Measurements from ENCODE around the gene TBR1.

DNA sequence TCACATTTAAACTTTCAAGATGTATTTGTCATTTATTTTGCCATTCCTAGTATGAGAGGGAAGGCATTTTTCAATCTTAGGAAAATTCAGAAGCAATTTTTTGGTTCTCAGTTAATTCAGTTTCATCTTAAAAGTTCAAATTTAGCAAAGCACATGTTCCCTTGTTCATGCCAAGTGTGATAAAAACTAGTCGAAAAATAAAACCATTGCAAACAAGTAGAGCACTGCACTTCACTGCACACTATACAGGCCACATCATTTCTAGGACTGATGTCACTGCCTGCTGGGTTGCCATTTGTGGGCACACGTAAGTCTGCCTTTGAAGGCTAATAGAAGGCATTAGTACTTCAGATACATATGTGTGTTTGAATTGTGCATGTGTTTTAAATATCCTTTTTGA, 14.3 kb downstream of the TBR1 start:
- TF ChIP-seq, protein P1, sequence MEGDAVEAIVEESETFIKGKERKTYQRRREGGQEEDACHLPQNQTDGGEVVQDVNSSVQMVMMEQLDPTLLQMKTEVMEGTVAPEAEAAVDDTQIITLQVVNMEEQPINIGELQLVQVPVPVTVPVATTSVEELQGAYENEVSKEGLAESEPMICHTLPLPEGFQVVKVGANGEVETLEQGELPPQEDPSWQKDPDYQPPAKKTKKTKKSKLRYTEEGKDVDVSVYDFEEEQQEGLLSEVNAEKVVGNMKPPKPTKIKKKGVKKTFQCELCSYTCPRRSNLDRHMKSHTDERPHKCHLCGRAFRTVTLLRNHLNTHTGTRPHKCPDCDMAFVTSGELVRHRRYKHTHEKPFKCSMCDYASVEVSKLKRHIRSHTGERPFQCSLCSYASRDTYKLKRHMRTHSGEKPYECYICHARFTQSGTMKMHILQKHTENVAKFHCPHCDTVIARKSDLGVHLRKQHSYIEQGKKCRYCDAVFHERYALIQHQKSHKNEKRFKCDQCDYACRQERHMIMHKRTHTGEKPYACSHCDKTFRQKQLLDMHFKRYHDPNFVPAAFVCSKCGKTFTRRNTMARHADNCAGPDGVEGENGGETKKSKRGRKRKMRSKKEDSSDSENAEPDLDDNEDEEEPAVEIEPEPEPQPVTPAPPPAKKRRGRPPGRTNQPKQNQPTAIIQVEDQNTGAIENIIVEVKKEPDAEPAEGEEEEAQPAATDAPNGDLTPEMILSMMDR (IDR thresholded peaks at IDR 0.05): no peak
- no peak for TF ChIP-seq EP300 (IDR thresholded peaks at IDR 0.05)
- no peak for TF ChIP-seq POLR2AphosphoS5 (IDR thresholded peaks at IDR 0.05)
